COLO668 (cell line): ENCODE measurements around the gene AFAP1L2.
A peak's percentile ranks its signal among the peaks of the same experiment; 100 is the strongest.

Experiments
- DNase-seq: peaks from one replicate; lab custom pipeline; 2025; ENCODE audit not compliant: unreplicated experiment; lab: John Stamatoyannopoulos, UW

The AFAP1L2 gene

DNA sequence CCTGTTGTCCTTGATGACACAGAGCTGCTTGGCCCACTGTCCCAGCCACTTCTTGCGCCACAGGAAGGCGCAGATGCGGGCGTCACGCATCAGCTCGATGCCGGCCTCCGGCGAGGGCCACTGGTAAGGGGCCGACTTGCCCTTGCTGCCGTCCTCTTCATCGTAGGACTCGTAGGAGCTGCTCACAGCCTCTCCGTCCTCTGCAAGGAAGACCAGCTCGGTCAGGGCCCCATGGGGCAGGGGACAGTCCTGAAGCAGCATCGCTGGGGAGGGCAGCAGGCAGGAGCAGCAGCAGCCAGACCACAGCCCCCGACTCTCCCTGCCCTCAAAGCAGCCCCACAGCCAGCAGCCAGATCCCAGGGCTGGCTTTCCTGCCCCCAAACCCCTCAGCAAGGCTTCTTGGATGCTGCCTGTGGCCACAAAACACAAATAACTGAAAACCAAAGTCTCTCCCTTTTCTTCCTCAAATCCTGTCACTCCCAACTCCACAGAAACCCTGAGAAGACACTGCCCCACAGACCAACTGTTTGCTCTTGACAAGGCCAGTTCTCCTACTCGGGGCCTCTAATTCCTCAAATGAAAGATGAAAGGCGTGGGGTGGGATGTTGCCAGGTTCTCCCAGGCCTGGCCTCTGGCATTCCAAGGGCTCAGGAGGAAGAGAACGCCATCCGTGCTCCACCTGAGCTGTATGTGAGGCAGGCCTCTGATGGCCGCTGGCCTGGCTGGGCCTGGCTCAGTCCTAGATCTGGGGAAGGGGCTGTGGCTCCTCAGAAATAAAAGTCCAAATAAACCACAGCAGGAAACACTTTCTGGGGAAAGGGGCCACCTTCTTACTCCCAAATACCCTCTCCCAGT is 88.5 kb downstream of the AFAP1L2 start:
- no peak for DNase-seq

- DNase-seq: no peak
Observed at GRCh38 chr10:114313866-114314265, 90.4 kb downstream of the AFAP1L2 start.

DNA sequence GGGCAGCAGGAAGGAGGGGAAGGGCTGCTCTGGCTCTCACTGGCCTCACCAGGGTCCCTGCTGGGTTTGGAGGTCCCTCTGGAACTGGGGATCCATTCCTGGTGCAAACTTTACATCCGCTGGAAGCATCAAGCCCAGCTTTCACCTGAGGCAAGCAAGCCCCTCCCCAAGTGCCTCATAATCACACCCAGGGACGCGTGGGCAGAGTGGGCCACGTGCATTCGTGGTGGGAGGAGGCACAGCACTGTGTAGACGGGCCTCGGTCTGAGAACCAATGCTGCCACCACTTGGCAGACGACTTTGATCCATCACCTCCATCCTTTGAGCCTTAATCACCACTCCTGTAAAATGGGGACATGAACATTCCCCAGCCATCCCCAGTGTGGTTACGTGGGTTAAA is 91.2 kb downstream of the AFAP1L2 start:
- no peak for DNase-seq

GRCh38 chr10:114311496-114312209 is 92.6 kb downstream of the AFAP1L2 start:
- no peak for DNase-seq

DNA sequence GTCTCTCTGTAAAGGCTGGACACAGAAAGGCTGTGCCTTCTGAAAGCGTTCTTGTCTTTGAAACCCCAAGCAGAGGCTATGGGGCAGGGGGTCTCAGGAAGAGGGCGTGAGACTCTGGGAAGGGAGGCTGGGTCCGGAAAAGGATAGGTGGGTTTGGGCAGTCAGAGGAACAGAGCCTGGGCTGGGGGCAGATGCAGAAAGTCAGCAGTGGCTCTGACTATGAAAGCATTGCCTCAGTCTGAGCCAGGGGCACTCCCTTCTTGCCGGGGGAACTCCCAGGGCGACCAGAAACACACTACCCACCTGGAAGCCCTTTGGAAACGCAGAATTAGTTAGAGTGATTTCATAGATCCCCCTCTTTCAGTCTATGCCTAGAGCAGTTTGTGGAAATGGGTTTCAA is 93.3 kb downstream of the AFAP1L2 start:
- no peak for DNase-seq

DNA sequence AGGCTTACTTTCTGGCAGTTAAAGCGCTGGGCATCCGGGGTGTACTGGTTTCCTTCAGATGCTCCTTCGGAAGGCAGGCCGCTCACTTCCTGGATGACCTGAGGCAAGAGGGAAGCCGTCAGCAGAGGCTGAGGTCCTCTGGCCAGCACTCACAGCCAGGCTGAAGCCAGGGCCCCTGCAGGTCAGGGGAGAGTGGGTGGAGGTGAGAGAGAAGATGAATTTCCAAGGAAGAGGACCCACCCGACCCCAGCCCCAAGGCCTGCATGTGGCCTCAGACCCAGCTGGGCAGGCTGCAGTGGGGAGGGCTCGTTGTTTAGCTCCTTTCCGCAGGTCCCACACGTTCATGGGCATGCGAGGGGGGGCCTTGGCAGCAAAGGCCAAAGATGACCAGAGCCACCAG is 94.0 kb downstream of the AFAP1L2 start:
- no peak for DNase-seq

- DNase-seq: no peak
Observed at GRCh38 chr10:114309364-114309651, 95.0 kb downstream of the AFAP1L2 start.

GRCh38 chr10:114308531-114309363 is 95.6 kb downstream of the AFAP1L2 start:
- peak; percentile 3 for DNase-seq

GRCh38 chr10:114307731-114308130 is 96.6 kb downstream of the AFAP1L2 start:
- no peak for DNase-seq

DNA sequence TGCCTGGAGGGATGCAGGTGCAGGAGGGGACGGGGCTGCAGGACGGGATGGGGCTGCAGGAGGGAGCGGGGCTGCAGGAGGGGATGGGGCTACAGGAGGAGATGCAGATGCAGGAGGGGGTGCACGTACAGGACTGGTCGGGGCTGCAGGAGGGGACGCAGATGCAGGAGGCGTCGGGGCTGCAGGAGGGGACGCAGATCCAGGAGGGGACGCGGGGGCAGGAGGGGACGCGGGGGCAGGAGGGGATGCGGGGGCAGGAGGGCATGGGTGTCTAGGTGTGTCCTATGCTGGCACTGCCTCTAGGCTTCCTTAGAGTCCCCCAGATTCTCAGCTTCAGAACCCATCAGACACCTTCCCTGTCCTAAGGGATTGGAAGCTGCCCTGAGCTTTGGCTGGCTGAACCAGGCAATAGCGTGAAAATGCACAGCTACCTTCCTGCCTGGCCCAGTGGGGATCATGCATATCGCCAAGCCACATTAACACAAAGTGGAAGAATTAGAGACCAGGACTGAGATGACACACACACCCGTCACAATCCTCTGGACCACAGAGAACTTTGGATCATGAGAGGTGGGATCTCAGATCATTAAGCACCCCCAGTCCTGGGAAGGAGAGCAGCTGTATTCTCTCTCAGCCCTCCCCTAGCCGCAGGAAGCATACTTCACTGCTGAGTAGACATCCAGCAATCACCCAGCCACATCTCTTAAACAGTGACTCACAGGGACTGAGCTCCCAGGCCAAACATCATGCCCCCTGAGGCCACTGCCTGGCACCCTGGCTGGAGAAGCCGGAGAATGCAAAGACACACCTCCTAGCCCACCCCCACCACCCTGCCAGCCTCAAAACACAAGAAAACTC is 98.0 kb downstream of the AFAP1L2 start:
- no peak for DNase-seq

DNA sequence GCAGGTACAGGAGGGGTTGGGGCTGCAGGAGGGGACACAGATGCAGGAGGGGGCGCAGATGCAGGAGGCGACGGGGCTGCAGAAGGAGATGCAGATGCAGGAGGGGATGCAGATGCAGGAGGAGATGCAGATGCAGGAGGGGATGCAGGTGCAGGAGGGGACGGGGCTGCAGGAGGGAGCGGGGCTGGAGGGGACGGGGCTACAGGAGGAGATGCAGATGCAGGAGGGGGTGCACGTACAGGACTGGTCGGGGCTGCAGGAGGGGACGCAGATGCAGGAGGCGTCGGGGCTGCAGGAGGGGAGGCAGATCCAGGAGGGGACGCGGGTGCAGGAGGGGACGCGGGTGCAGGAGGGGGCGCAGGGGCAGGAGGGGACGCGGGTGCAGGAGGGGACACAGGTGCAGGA is 98.8 kb downstream of the AFAP1L2 start:
- no peak for DNase-seq

GRCh38 chr10:114304571-114305421 is 99.5 kb downstream of the AFAP1L2 start:
- peak; percentile 35 for DNase-seq

DNA sequence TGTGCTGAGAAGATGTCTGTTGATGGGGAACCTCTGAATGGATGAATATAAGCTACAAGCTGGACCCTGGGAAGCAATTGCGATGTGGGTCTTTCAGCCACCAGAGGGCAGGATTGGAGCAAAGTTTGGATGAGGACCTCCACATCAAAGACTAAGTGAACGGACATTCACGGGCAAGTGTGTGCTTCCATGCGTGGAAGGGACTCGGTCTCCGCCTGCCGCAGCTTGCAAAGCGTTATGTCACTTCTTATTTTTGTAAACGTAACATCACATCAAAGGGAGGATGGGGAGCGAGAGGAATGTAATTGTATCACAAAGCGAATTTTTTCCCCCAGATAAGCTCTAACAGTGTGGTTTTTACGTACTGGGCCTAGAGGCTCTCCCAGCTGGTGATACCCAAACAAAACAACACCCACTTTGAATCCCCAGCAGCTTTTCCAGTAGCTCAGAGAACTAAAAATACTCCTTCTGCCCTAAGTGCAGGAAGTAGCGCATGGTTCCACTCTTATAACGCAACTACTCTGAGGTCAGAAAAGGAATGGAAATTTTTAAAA is 100.2 kb downstream of the AFAP1L2 start:
- peak; percentile 69 for DNase-seq

DNA sequence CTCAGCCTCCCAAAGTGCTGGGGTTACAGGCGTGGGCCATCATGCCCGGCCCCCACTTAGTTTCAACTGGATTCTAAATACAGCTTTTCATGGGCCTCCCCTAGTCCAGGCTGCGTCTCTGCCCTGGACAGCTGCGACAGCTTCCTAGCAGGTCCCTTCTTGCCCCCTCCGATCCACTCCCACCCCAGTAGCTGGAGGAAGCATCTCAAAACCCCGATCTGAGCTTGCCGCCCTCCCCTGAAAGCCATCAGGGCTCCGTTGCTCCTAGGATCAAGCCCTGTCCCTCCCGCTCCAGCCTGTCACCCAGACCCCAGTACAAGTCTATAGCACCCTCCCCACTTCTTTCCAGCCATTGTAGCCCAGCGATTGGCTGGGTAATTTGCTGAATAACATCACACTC is 100.7 kb downstream of the AFAP1L2 start:
- DNase-seq: no peak

GRCh38 chr10:114301951-114302710 is 102.2 kb downstream of the AFAP1L2 start:
- DNase-seq: no peak

DNA sequence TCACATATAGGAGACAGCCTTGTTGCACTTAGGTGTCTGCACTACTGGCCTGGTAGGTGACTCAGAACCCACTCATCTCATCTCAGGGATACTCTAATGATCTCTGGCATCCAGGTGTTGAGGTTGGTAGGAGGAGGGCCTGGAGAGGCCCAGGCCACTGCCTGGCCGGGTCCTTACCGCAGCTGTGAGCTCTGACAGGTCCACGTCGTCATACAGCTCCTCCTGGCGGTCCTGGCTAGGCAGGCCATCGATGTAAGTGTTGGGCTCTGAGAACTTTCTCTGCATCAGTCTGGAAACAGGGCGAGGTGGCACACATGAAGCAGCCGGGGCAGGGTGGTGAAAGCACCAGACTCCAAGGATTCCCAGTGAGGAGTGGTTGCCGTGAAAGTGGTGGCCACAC is 103.1 kb downstream of the AFAP1L2 start:
- DNase-seq: peak; percentile 4

GRCh38 chr10:114300036-114300645 is 104.2 kb downstream of the AFAP1L2 start:
- no peak for DNase-seq

DNA sequence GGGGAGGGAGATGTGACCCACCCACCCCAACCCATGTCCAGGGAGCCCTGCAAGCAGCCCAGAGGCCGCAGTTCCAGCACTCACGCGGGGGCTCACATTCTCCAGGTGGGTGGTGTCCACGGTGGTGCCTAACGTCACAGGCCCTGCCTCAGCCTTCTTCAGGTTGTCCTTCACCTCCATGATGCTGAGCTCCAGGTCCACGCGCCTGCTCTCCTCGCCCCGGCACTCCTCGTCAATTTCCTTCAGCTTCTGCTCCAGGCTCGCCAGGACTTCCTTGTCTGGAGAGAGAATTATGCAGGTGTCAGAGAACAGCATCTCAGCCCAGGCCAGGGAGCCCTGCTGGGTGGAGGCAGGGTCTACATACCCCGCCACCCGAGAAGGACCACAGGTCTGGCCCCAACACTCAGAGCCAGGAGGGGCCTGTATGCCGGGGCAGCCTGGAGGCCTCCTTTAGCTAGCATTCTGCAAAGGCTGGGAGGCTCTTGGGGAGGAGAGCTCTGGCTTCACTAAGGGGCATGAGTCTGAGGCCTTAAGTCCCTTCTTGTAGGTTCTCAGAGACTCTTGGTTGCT is 107.1 kb downstream of the AFAP1L2 start:
- DNase-seq: no peak
